OCI-M2 (cell line): ENCODE results near the gene PDE4C.
"Not testable (repeated sequence)": the region's sequence is repeated elsewhere in the genome, so short reads cannot be mapped to it uniquely, and the experiment has no call there.

Experiments
- DNase-seq: peaks from one replicate; lab custom pipeline; 2025; ENCODE audit not compliant: unreplicated experiment; lab: John Stamatoyannopoulos, UW

PDE4C gene

DNA sequence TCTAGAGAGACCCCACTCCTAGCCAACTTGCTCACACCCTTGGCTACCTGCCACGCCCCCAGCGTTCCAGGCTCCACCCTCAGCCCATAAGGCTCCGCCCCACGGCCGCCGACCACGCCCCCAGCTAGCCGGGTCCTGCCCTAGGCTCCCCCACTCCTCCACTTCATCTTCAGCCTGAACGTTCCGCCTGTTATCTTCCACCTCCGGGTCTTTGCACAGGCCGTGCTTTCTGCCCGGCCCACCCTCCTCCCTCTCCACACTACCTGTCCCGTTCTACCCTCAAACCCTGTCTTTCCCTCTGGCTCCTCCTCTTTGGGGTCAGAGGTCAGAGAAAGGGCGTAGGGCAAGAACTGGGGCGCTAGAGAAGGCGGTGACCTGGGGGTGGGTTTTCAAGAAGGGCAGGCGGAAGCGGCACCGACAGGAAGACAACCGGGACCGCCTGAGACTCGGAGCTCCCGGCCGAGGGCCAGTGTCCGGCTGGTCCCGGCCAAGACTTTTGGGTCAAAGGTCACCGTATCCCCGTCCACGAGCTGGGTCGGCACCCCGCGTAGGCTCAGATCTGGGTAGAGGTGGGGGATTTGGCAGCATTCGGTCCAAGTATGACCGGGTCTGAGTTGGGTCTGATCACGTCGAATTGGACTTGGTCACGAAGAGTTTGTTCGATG lies 2.2 kb downstream of the PDE4C start:
- DNase-seq: peak; percentile 79

DNA sequence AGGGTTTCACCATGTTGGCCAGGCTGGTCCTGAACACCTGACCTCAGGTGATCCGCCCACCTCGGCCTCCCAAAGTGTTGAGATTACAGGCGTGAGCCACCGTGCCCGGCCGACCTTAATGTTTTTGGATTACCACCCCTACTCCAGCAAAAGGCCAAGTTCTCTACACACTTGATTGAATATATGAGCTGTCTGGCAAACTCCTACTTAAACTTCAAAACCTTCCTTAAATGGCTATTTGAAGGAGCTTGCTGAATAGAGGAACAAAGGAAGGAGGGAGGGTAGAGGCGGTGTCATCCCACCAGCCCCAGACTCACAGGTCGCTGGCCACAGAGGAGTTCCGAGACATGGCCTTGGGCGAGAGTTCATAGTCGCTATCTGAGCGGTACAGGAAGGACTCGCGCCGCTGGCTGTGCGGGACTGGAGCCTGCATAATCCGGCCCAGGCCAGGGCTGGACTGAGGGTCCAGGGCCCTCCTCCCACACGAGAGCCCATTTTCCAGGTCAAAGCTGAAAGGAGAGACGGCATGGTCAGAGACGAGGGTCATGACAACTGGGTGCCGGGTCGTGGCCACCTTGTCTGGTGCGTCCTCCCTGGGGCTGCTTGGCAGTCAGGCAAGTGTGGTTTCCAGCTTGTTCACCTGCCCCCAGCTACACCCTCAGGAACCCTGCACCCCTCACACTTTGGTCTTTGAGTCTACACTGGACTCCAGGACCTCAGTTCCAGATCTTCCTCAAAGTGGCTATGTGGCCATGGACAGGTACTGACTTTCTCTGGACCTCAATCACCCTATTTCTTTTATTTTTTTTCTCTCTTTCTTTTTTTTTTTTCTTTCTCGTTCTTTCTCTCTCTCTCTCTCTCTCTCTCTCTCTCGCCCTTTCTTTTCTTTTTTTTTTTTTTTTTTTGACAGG lies 4.2 kb downstream of the PDE4C start:
- DNase-seq: no peak

GRCh38 chr19:18220632-18221275 lies 5.5 kb downstream of the PDE4C start:
- no peak for DNase-seq

- DNase-seq: no peak
Measured at GRCh38 chr19:18219911-18220631, 6.2 kb downstream of the PDE4C start.

GRCh38 chr19:18218600-18218999 lies 7.6 kb downstream of the PDE4C start:
- DNase-seq: no peak

- DNase-seq: no peak
Measured at GRCh38 chr19:18218159-18218558, 8.1 kb downstream of the PDE4C start.

- no peak for DNase-seq
Measured at GRCh38 chr19:18216789-18217188, 9.4 kb downstream of the PDE4C start.

DNA sequence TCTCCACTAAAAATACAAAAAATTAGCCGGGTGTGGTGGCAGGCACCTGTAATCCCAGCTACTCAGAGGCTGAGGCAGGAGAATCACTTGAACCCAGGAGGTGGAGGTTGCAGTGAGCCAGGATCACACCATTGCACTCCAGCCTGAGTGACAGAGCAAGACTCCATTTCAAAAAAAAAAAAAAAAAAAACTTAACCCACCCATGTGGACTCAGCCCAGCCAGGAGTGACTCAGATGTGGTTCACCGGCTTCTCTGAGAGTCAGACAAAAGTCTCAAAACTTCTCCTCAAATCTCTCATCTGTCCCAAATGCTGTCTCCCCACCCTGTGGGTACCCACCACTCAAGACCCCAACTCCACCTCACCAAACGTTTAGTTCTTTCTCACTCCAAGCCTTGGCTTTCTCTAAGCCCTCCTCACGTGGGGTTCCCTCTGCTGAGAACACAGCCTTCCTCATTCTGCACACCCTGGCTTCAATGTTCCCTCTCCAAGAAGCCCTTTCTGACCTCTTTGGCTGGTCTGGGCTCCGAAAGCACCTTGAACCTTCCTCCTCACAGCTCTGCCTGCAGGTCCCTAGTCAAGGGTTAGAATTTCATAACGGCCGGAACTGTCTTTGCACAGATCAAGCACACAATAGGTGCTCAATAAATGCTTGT lies 11.3 kb downstream of the PDE4C start:
- no peak for DNase-seq

DNA sequence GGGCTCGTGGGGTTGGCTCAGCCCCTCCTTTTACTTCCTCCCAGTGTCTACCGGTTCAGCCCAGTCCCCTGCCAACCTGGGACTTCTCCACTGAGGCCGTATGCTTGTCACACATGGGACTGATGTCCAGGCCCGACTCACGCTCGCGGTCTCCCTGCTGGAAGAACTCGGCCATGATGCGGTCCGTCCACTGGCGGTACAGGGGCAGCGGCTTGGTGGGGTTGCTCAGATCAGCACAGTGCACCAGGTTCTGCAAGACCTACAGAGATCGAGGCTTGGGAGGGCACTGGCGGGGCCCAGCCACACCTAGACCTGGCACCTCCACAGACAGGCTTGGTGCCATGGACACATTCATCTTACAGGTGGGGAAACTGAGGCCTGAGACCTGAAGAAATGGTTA lies 14.6 kb downstream of the PDE4C start:
- DNase-seq: no peak

GRCh38 chr19:18209912-18210311 lies 16.3 kb downstream of the PDE4C start:
- DNase-seq: not testable (repeated sequence)

DNA sequence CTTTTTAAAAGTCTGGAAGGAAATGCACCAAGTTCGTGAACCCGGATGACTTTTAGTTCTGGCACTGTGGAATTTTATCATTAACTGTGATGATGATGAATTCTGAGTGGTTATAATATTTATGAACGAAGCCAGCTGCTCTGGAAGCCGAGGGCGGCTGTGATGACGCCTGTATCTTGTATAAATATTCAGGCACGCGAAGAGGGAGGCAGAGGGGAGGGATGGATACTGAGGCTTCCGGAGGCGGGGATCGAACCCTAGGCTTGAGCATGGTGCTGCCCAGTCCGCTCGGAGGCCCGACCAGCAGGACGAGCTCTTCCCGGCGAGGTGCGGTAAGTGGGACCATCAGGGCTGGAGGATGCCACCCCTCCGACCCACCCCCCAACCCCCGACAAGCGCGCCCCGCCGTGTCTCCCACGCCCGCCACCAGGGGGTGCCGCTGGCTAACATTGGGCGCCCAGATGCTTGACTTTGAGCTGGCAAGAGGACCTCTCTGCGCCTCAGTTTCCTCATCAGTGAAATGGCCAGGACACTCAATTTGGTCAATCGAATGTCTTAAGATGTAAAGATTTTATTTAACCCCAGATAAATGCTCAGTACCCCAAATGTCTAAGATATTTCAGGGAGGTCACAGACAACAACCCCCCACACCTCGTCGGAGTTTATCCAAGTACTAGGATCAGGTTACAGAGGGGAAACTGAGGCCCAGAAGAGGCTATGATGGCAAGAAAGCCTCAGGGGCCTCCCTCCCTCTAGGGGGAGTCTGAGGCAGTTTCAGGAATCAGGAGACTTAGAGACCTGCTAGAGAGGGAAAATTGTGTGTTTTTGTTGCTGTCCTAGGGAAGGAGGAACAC lies 17.9 kb downstream of the PDE4C start:
- no peak for DNase-seq

DNA sequence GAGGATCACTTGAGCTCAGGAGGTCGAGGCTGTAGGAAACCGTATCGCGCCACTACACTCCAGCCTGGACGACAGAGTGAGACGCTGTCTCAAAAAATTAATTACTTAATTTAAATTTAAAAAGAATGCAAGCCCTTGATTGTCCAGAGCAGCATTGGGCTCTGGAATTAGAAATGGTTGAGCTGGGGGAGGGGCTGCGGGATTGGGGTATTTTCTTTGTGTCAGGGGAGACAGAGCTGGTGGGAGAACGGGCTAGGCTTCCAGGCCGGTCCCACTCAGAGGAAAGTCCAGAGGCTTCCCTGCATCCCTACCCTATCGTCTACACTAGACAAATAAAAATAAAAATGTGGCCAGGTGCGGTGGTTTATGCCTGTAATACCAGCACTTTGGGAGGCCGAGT lies 20.2 kb downstream of the PDE4C start:
- DNase-seq: no peak

- DNase-seq: no peak
Measured at GRCh38 chr19:18205200-18205892, 20.9 kb downstream of the PDE4C start.

DNA sequence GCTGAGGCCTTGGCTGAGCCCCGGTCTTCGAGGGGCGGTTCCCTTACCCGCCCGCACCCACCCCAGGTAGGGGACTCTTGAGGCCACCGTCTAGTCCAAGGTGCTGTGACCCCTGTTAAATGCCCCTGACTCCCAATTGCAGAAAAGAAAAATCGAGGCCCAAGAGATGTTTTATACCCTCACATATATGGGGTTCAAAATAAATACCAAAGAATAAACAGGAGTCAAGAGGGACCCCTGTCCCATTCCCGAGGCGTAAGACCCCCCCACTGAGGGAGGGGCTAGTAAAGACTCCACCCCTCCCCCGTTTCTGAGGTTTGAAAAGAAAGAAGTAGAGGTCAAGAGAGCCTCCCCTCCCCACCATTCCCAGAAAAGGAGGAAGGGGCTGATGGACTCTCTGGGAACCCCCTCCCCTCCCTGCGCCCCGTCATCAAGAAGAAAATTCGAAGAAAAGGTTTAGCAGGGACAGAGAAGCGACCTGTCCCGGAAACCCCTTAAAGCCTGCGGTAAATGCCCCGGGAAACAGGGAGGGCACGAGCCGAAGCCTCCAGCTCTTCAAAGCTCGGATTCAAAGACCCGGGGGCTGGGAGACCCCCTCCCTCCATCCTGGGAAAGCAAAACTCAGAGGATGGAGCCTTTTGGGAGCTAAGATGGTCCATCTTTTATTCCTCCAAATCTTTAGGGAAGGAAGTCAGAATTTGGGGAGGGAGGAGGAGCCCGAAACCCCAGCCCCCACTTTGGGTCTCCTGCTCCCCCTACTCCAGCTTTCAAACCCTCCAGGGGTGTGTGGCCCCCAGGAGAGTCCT lies 21.6 kb downstream of the PDE4C start:
- peak; percentile 92 for DNase-seq

GRCh38 chr19:18203863-18204393 lies 22.3 kb downstream of the PDE4C start, which contains the start of gene RAB3A:
TSS of gene RAB3A (minus strand) at chr19:18204042. CDS start at chr19:18202740, 1,302 bp downstream.
- DNase-seq: peak; percentile 97

DNA sequence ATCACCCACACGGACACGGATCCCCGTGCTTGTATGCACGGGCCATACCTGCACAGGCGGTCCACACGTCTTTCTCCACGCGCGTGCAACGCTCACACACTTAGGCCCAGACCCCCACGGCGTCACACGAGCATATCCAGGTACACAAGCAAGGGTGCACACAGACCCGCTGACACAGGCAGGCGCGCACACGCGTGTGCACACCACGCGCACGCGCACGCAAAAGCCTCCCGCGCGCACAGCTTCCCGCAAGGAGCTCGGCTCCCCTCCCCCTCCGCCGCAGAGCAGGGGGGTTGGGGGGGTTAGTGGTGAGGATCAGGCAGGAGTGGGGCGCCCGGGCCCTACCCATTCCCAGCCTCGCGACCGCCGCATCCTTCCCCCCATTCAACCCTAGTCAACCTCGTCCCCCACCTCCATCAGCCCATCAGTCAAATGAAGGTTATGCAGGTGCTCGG lies 22.8 kb downstream of the PDE4C start:
- DNase-seq: no peak

DNA sequence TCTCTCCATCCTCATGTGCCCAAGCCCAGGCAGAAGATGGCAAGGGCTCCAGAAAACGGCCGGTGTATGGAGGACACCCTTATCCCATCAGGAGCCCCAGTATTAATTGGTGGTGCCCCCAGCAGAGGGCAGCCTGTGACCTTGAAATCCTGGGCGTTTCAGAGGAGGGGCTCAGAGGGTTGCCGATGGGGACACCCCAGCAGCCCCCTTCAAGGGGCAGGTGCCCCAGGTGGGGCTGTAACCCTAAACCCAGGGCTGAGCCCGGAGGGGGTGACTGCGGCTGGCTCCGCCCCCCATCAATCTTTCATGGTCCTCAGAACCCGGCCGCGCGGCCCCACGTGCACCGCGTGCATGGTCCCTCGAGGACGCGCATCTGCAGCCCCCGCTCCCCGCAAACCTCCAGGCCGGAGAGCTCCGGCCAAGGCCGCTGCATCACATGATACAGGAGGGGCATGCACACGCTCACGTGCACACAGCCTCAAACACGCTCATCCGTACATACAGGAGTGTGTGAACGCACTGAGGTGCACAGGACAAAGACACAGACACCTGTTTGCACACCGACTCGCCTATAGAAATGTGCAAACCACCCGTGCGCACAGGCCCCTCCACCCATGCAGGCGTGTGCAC lies 23.3 kb downstream of the PDE4C start:
- no peak for DNase-seq
